HUES64 (cell line): ENCODE results near the gene NT5C3B.

Experiments
- H3K27ac ChIP-seq: 2 replicates; pipeline ENCODE4 v1.7.0; 2013; ENCODE audit warnings: low read depth, low read length, inconsistent platforms
- H3K27me3 ChIP-seq: 2 replicates; pipeline ENCODE4 v1.6.1; 2013; ENCODE audit warnings: mild to moderate bottlenecking, low read length; ENCODE audit not compliant: insufficient read depth
- H3K36me3 ChIP-seq: 2 replicates; pipeline ENCODE4 v1.6.1; 2013; ENCODE audit warnings: mild to moderate bottlenecking, low read length; ENCODE audit not compliant: insufficient read depth
- H3K4me1 ChIP-seq: 2 replicates; pipeline ENCODE4 v1.6.1; 2013; ENCODE audit warnings: mild to moderate bottlenecking, low read length, moderate library complexity; ENCODE audit not compliant: insufficient read depth
- H3K4me3 ChIP-seq: 2 replicates; pipeline ENCODE4 v1.5.1; 2013; ENCODE audit warnings: mild to moderate bottlenecking, low read length, moderate library complexity
- H3K9ac ChIP-seq: 2 replicates; pipeline ENCODE4 v1.6.1; 2013; ENCODE audit warnings: mild to moderate bottlenecking, low read depth, low read length
- H3K9me3 ChIP-seq: 2 replicates; pipeline ENCODE4 v1.6.1; 2013; ENCODE audit warnings: low read depth, low read length; ENCODE audit not compliant: insufficient read depth
- WGBS: fragments of 150-250, 120-280 bp; methylation state at CpG from one replicate; pipeline ENCODE4 v1.1.7; 2013; ENCODE audit warnings: missing lambda C conversion rate; 5-methylcytosine and 5-hydroxymethylcytosine counted together

Gene NT5C3B

DNA sequence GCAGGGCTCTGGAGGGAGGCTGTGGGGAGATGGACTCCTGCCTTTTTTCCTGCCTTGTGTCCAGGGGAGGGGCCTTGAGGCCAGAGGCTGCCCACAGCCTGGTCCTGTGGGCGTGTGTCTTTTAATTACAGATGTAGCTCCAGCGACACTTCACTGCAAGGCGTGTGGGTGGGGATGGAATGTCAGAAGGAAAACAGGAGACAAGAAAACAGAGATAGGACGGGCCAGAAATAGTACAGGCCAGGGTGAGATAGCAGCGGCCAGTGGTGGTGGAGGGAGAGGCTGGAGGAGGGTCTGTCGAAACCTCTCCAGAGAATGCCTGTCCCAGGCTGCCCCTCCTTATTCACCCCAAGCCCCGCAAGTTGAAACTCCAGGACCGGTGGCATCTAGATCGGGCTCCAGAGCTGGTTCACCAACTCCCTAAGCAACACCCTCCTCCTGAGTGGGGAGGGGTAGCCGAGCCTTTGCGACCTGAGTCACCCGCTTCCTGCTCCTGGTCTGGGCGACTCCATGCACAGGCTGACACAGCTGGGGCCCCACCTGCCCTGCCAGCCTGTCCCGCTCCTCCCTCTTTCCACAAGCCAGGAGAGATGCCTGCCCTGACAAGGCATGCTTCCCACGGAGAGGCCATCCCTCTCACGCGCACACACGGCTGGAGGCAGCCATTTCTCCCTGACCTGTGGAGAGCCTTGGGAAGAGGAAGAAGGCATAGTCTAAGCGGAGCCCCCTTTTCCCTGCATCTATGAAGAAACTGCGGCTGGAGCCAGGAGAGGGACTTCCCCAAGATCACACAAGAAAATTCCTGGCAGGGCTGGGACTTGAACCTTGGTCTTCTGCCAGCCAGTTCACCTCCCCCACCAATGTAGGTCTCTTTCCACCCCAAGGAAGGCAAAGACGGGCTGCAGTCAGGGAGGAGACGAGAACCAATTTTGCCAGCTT, 42.9 kb downstream of the NT5C3B start:
- peaks cover 24% of the 10 kb centered on the region for H3K27me3 ChIP-seq
- H3K4me1 ChIP-seq, result peaks cover 21% of the 10 kb centered on the region
- no peaks in the 10 kb centered on the region for H3K9me3 ChIP-seq
- H3K4me3 ChIP-seq, result peak overlapping the region; percentile 40
- WGBS, result 14% methylated on average over 22 of the region's 22 CpGs
- peak overlapping the region; percentile 33; the same call in 1 of the 2 replicates for H3K27ac ChIP-seq
- peak overlapping the region; percentile 38; the same call in 1 of the 2 replicates for H3K9ac ChIP-seq
- H3K36me3 ChIP-seq, result no peaks in the 10 kb centered on the region

DNA sequence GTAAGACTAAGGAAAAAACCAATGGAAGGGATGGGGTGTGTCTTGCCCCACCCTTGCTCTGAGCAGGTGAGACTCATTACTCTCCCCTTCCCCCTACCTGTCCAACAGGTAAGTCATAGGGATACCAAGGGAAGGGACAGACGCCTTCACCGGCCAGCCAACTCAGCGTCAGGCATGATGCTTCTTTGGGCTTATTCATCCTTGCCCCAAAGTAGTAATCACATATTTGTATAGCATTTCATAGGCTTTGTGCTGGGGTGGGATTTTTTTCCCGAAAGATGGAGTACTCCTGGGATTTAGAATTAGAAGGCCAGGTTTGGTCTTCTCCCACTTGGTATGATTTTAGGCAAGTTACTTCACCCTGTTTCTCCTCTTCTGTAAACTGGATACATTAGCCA, 49.0 kb downstream of the NT5C3B start:
- H3K36me3 ChIP-seq, result no peaks in the 10 kb centered on the region
- H3K9me3 ChIP-seq, result no peaks in the 10 kb centered on the region
- 0% methylated on average over 3 of the region's 4 CpGs for WGBS
- H3K4me1 ChIP-seq, result peaks cover 23% of the 10 kb centered on the region
- H3K27me3 ChIP-seq, result peaks cover 5% of the 10 kb centered on the region; the same call in 1 of the 2 replicates
- no peak overlapping the region for H3K27ac ChIP-seq
- peak overlapping the region; percentile 22; the same call in 1 of the 2 replicates for H3K4me3 ChIP-seq
- H3K9ac ChIP-seq, result no peak overlapping the region

DNA sequence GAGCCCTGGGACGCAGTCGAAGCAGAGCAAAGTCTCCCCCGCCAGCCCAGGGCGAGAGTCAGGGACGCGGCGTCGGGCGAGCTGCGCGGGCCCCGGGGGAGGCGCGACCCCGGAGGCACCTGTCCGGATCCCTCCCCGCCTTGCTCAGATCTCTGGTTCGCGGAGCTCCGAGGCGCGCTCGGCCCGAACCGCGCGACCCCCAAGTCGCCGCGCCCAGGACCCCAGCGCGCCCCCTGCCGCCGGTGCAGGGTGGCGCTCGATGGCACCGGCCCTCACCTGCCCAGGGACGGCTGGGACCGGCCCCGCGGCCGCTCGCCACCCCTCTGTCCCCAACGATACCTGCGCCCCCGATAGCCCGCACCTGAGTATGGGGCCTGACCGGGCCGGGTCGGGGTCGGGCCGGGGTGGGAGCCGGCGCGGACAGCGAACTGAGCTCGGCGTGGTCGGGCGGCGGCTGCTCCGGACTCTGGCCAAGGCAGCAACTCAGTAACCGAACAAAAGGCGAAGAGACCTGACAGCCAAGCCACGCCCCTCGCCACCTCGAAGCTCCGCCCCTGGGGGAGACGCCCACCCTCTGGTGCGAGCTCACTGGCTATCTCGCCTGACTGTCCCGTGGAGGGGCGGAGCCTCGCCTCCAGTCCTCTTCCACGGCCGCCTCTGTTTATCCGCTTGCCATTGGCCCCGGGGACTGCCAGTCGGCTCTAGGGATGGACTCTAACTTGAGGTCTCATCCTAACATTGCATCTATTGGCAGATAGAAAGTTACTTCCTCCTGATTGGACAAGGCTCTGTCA, 49.6 kb downstream of the NT5C3B start, which contains the start of gene JUP:
TSS of gene JUP (minus strand) at position 485 of the 794 bp plus-strand sequence. CDS start 14,857 bp downstream, outside the sequence.
- H3K27me3 ChIP-seq, result no peaks in the 10 kb centered on the region
- H3K27ac ChIP-seq, result peak within 1 kb of the TSS; percentile 96
- H3K9ac ChIP-seq, result peak within 1 kb of the TSS; percentile 79
- peak within 1 kb of the TSS; percentile 78 for H3K4me3 ChIP-seq
- WGBS, result under 1% methylated on average over 79 of the region's 79 CpGs
- H3K4me1 ChIP-seq, result peaks cover 28% of the 10 kb centered on the region
- no peaks in the 10 kb centered on the region for H3K36me3 ChIP-seq
- no peaks in the 10 kb centered on the region for H3K9me3 ChIP-seq

DNA sequence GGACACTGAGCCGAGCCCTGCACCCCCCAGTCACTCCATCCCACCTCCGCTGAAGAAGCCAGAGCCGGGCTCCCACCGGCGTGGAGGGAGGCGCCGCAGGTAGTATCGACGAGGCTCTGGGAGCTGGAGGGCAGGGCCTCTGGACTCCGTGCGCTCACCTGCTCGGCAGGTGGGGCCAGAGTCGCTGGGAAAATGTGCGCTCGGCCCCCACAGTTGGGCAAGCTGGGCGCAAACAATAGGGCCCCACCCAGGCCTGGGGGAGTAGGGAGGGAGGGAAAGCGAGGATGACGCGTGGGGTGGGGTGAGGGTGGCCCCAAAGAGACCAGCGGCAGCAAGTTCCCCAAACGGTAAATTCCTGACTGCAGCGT, 50.2 kb downstream of the NT5C3B start:
- Histone ChIP-seq H3K4me3 (peak overlapping the region; percentile 78), H3K27me3 (no peaks in the 10 kb centered on the region)
- under 1% methylated on average over 22 of the region's 22 CpGs for WGBS

DNA sequence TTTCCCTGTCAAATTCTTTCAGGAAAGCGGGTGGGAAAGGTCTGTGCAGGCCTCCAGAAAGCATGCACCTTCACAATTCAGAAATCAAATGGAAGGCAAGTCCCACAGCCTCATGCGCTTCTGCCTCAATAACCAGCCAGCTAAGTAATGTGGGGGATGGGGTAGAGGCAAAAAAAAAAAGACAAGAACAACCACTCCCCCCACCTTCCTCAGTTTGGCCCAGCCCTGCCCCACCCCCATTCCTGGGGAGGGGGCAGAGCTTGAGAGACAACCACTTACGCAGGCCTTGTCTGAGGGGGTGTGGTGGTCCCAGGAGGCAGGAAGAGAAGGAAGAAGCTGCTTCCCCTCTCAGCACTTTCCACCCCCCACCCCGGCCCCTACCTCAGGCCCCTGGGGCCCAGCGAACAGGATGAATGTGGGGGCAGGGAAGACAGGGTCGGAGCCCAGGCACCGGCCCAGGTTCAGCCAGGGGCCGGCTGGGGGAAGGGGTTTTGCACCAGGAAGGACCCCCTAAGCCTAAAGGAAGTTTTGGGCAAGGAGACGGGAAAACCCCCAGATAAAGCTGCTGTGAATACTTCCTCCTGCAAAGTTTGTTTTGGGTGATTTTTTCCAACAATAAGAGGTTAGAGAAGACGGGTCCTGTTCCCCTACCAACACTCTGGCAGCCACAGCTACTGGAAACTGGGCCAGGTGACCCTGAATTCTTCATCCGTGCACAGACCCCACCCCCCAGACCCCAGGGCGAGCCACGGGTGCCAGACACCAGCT, 50.8 kb downstream of the NT5C3B start:
- Histone ChIP-seq H3K9me3 (no peaks in the 10 kb centered on the region), H3K4me1 (peaks cover 28% of the 10 kb centered on the region), H3K9ac (peak overlapping the region; percentile 79), H3K27ac (peak overlapping the region; percentile 96), H3K4me3 (peak overlapping the region; percentile 78), H3K36me3 (no peaks in the 10 kb centered on the region), H3K27me3 (no peaks in the 10 kb centered on the region)
- WGBS, result 0% methylated on average over 10 of the region's 13 CpGs

More for the DNA sequence above, 50.2 kb downstream of the NT5C3B start:
- Histone ChIP-seq H3K9me3 (no peaks in the 10 kb centered on the region), H3K9ac (peak overlapping the region; percentile 79), H3K27ac (peak overlapping the region; percentile 96; the same call in 1 of the 2 replicates), H3K4me1 (peaks cover 28% of the 10 kb centered on the region), H3K36me3 (no peaks in the 10 kb centered on the region)

DNA sequence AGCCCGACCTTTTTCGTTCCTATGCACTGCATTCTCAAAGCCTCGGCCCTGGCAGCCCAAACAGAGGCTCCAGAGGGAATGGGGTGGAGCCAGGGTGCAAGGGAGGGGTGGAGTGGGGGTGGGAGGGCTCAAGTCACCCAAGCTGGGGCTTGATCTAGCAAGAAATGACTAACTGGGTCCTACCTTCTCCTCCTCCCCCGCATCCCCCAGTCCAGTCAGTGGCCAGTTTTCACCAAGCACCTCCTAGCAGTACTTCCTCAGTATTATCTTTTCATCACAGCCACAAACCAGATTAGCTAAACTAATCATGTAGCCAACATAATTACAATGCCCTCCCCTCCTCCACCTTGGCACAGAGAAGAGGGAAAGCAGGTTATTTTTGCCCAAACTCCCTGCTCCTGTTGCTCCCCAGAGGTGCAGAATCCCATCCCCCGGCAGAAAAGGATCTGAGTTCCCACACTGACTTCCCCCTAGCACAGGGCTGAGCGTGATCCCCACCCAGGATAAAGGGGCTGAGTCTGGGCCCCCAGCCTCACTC, 51.8 kb downstream of the NT5C3B start:
- peaks cover 28% of the 10 kb centered on the region for H3K4me1 ChIP-seq
- H3K36me3 ChIP-seq, result no peaks in the 10 kb centered on the region
- no peaks in the 10 kb centered on the region for H3K27me3 ChIP-seq
- peak overlapping the region; percentile 96 for H3K27ac ChIP-seq
- no peaks in the 10 kb centered on the region for H3K9me3 ChIP-seq
- H3K4me3 ChIP-seq, result peak overlapping the region; percentile 78
- 11% methylated on average over 6 of the region's 6 CpGs for whole genome bisulfite sequencing
- H3K9ac ChIP-seq, result peak overlapping the region; percentile 72

DNA sequence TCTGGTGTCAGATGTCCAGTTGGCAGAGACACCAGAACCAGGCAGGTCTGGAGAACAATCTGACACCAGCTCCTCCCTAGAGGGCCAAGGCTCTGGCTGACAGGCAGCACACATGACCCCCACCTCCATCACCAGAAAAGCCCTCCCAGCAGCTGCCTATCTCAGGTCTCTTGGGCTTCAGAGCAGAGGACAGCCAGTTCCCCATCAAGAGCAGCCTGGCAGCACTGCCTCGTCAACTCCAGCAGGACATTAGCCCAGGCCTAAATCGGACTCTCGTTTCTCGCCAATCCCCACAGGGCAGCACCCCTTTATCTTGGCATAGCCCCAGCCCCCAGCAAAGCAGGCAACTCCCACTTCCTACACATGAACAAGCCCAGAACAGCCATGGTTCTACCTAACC, 53.9 kb downstream of the NT5C3B start:
- Histone ChIP-seq H3K27ac (no peak overlapping the region), H3K9ac (no peak overlapping the region), H3K9me3 (no peaks in the 10 kb centered on the region), H3K4me3 (no peak overlapping the region), H3K4me1 (peaks cover 35% of the 10 kb centered on the region), H3K27me3 (no peaks in the 10 kb centered on the region), H3K36me3 (no peaks in the 10 kb centered on the region)
- 92% methylated on average over 4 of the region's 4 CpGs for WGBS

DNA sequence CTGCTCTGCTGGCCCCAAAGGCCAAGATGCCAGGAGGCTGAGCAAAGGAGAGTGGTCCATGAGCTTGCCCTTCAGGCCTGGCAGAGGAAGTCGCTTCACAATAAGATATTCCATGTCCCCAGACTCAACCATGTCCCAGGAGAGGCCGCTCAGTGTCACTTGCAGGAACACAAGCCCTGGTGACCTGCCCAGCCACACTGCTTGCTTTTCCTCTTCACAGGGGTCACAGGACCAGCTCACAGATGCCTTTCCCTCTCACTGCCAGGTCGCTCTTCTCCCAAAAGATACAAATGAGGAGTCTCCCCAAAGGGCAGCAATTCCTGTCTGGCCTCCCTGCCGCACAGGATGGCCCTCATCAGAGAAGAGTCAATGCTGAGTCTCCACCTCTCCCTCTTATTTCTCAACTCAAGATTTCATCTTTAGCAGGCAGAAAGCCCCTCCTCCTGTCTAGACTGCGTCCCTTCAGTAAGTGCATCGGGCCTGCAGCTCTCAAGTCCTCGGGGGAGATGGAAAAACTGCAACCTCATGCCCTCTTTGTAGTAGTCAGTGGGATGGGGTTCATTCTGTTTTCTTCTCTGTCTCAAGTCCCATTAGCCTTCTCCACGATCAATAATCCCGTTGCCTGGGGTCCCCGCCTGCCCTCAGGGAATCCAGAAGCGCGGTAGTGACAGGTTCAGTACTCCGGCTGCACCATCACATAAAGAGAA, 54.5 kb downstream of the NT5C3B start:
- H3K4me3 ChIP-seq, result no peak overlapping the region
- H3K27ac ChIP-seq, result no peak overlapping the region
- H3K9me3 ChIP-seq, result no peaks in the 10 kb centered on the region
- peaks cover 34% of the 10 kb centered on the region for H3K4me1 ChIP-seq
- H3K36me3 ChIP-seq, result no peaks in the 10 kb centered on the region
- no peaks in the 10 kb centered on the region for H3K27me3 ChIP-seq
- no peak overlapping the region for H3K9ac ChIP-seq
- 95% methylated on average over 13 of the region's 13 CpGs for WGBS

DNA sequence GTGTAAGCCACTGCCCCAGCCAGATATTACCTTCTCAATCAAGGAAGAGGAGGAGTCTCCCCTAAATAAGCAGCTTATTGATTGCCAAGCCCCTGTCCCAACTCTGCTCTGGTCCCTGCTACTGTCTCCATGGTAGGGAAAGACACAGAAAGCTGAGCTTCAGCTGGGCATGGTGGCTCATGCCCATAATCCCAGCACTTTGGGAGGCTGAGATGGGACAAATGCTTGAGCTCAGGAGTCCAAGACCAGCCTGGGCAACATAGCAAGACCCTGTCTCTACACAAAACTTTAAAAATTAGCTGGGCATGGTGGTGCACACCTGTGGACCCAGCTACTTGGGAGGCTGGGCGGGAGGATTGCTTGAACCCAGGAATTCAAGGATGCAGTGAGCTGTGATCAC, 56.1 kb downstream of the NT5C3B start:
- Histone ChIP-seq H3K4me3 (no peak overlapping the region), H3K4me1 (peaks cover 47% of the 10 kb centered on the region), H3K36me3 (no peaks in the 10 kb centered on the region), H3K9me3 (no peaks in the 10 kb centered on the region), H3K9ac (no peak overlapping the region), H3K27ac (no peak overlapping the region), H3K27me3 (no peaks in the 10 kb centered on the region)
- WGBS, result 100% methylated on average over 1 of the region's 1 CpG
